H1 (cell line): ENCODE measurements around the gene PELO. TPM values are rescaled to one million over a fixed set of nuclear protein-coding genes. Genes with fewer than 3 reads are reported as not detected.

Source experiments
- CTCF ChIA-PET: fragments of 300-600 bp; sonication (Branson Sonifier 250); formaldehyde crosslinking; loops from one replicate; lab custom pipeline; 2021; ENCODE audit not compliant: partially characterized antibody; lab: Charles Lee
- POLR2A ChIA-PET: fragments of 300-600 bp; sonication (Branson Sonifier 250); formaldehyde crosslinking; loops from one replicate; lab custom pipeline; 2021; ENCODE audit warnings: inconsistent platforms; ENCODE audit not compliant: partially characterized antibody; lab: Charles Lee
- DNase-seq, 2 experiments: peaks; one replicate each; pipeline versions ENCODE4 v3.0.0 to v3.0.0-alpha.2; 2010 to 2022; ENCODE audit warnings: low spot score in 2 of 2, low read depth in 1 of 2, mixed read lengths in 1 of 2
- FAIRE-seq: peaks from 2 replicates; lab custom pipeline; 2011; peaks lifted over from hg19 to GRCh38; lab: Jason Lieb, UNC
- H2AFZ ChIP-seq: 2 replicates; pipeline ENCODE4 v1.8.1; 2012; ENCODE audit warnings: low read length, inconsistent platforms
- H2AK5ac ChIP-seq: 2 replicates; pipeline ENCODE4 v1.6.1; 2013; ENCODE audit warnings: low read depth, low read length
- H2BK120ac ChIP-seq: replicated peaks from 2 replicates; pipeline ENCODE3; 2013; ENCODE audit warnings: low read depth, low read length, inconsistent platforms
- H2BK12ac ChIP-seq: 2 replicates; pipeline ENCODE4 v1.6.1; 2013; ENCODE audit warnings: low read depth, low read length
- H2BK15ac ChIP-seq: 2 replicates; pipeline ENCODE4 v1.6.1; 2013; ENCODE audit warnings: low read length
- H2BK20ac ChIP-seq: 2 replicates; pipeline ENCODE4 v1.6.1; 2013; ENCODE audit warnings: low read length
- H2BK5ac ChIP-seq: 2 replicates; pipeline ENCODE4 v1.6.1; 2013; ENCODE audit warnings: low read depth, low read length
- H3K14ac ChIP-seq: 2 replicates; pipeline ENCODE4 v1.6.1; 2013; ENCODE audit warnings: inconsistent platforms; ENCODE audit not compliant: insufficient read length
- H3K18ac ChIP-seq: 2 replicates; pipeline ENCODE4 v1.6.1; 2013; ENCODE audit warnings: low read length; ENCODE audit errors: extremely low read depth
- H3K23ac ChIP-seq: 2 replicates; pipeline ENCODE4 v1.6.1; 2013; ENCODE audit warnings: inconsistent platforms; ENCODE audit not compliant: insufficient read length
- H3K23me2 ChIP-seq: 2 replicates; pipeline ENCODE4 v1.6.1; 2013; ENCODE audit warnings: low read depth, low read length
- H3K27ac ChIP-seq: 2 replicates; pipeline ENCODE4 v1.6.1; 2011; ENCODE audit warnings: low read depth, low read length, inconsistent platforms
- H3K27me3 ChIP-seq, 4 experiments: replicated peaks in 1 of 4; 1 replicate in 1 of 4; 2 replicates in 3 of 4; pipeline versions ENCODE4 v1.6.1 to v1.8.1; 2011 to 2013; ENCODE audit warnings: low read length in 3 of 4, mild to moderate bottlenecking in 3 of 4, inconsistent platforms in 2 of 4, mixed read lengths in 2 of 4, moderate library complexity in 1 of 4; ENCODE audit not compliant: control insufficient read depth in 3 of 4, insufficient read depth in 3 of 4; ENCODE audit errors: extremely low read depth in 1 of 4
- H3K36me3 ChIP-seq, 4 experiments: 2 replicates each; pipeline versions ENCODE4 v1.6.1 to v1.8.1; 2011 to 2013; ENCODE audit warnings: mild to moderate bottlenecking in 4 of 4, low read length in 3 of 4, moderate library complexity in 2 of 4, control low read depth in 1 of 4, inconsistent platforms in 1 of 4; ENCODE audit not compliant: insufficient read depth in 4 of 4, control insufficient read depth in 2 of 4
- H3K4ac ChIP-seq: replicated peaks from 2 replicates; pipeline ENCODE3; 2013; ENCODE audit warnings: low read length, low read depth, mixed read lengths, inconsistent platforms; ENCODE audit not compliant: insufficient read length
- H3K4me1 ChIP-seq, 4 experiments: replicated peaks in 1 of 4; 1 replicate in 1 of 4; 2 replicates in 3 of 4; pipeline versions ENCODE4 v1.6.1 to v1.8.1; 2011 to 2013; ENCODE audit warnings: low read length in 3 of 4, inconsistent platforms in 2 of 4, mixed read lengths in 1 of 4; ENCODE audit not compliant: insufficient read depth in 4 of 4, control insufficient read depth in 3 of 4
- H3K4me2 ChIP-seq, 2 experiments: 2 replicates each; pipeline versions ENCODE4 v1.6.1 to v1.8.1; 2011 to 2013; ENCODE audit warnings: low read depth in 2 of 2, low read length in 2 of 2, control low read depth in 1 of 2, inconsistent platforms in 1 of 2, mild to moderate bottlenecking in 1 of 2; ENCODE audit not compliant: insufficient read depth in 1 of 2
- H3K4me3 ChIP-seq, 4 experiments: fragments of 200-600, 300-600 bp in 1 of 4; sonication (generic), shearing (Covaris generic), sonication (Bioruptor Twin) in 1 of 4; 2 replicates each; pipeline versions ENCODE4 v1.5.1 to v1.8.1; 2011 to 2016; ENCODE audit warnings: low read length in 4 of 4, low read depth in 3 of 4, control low read depth in 2 of 4, inconsistent platforms in 2 of 4, mild to moderate bottlenecking in 2 of 4, mixed read lengths in 1 of 4, moderate library complexity in 1 of 4; ENCODE audit not compliant: insufficient read depth in 2 of 4; ENCODE audit errors: extremely low read depth in 1 of 4
- H3K56ac ChIP-seq: replicated peaks from 2 replicates; pipeline ENCODE3; 2013; ENCODE audit warnings: low read depth, mild to moderate bottlenecking, mixed read lengths, low read length, inconsistent platforms; ENCODE audit not compliant: insufficient read length
- H3K79me1 ChIP-seq: 2 replicates; pipeline ENCODE4 v1.6.1; 2013; ENCODE audit warnings: low read depth, low read length, control low read depth
- H3K79me2 ChIP-seq, 2 experiments: 2 replicates each; pipeline versions ENCODE4 v1.6.1 to v1.8.1; 2012 to 2013; ENCODE audit warnings: low read length in 2 of 2, mild to moderate bottlenecking in 2 of 2, inconsistent platforms in 1 of 2; ENCODE audit not compliant: insufficient read depth in 2 of 2, control insufficient read depth in 1 of 2
- H3K9ac ChIP-seq, 4 experiments: replicated peaks in 1 of 4; 1 replicate in 1 of 4; 2 replicates in 3 of 4; pipeline versions ENCODE4 v1.6.1 to v1.8.1; 2011 to 2013; ENCODE audit warnings: low read depth in 3 of 4, low read length in 3 of 4, control low read depth in 2 of 4, mild to moderate bottlenecking in 2 of 4, moderate library complexity in 2 of 4, inconsistent platforms in 1 of 4; ENCODE audit errors: extremely low read depth in 1 of 4
- H3K9me3 ChIP-seq, 2 experiments: 2 replicates each; pipeline versions ENCODE4 v1.6.1 to v1.8.1; 2012 to 2013; ENCODE audit warnings: mild to moderate bottlenecking in 2 of 2, moderate library complexity in 2 of 2, control low read depth in 1 of 2, inconsistent platforms in 1 of 2, low read depth in 1 of 2, low read length in 1 of 2, mixed read lengths in 1 of 2; ENCODE audit not compliant: insufficient read depth in 2 of 2
- H4K20me1 ChIP-seq, 2 experiments: replicated peaks in 1 of 2; 2 replicates each; pipeline versions ENCODE3 to v1.8.1; 2011 to 2013; ENCODE audit warnings: inconsistent platforms in 2 of 2, low read length in 2 of 2, mild to moderate bottlenecking in 1 of 2; ENCODE audit not compliant: insufficient read depth in 2 of 2, control insufficient read depth in 1 of 2
- H4K5ac ChIP-seq: 2 replicates; pipeline ENCODE4 v1.6.1; 2013; ENCODE audit warnings: low read length, low read depth, mixed read lengths, inconsistent platforms; ENCODE audit not compliant: insufficient read length
- H4K8ac ChIP-seq: 2 replicates; pipeline ENCODE4 v1.8.0; 2013; ENCODE audit warnings: mild to moderate bottlenecking, moderate library complexity, low read length, inconsistent platforms; ENCODE audit not compliant: insufficient read depth; ENCODE audit errors: extremely low read depth
- H4K91ac ChIP-seq: replicated peaks from 2 replicates; pipeline ENCODE3; 2013; ENCODE audit warnings: low read length, mixed read lengths, inconsistent platforms; ENCODE audit not compliant: insufficient read length
- ASH2L ChIP-seq: fragments of 200-600, 300-600 bp; sonication (generic); IDR thresholded peaks from one replicate; pipeline ENCODE4 v1.7.1; 2017; ENCODE audit warnings: low read length
- BACH1 ChIP-seq: IDR thresholded peaks from 2 replicates; pipeline ENCODE4 v1.6.1; 2012; ENCODE audit warnings: low read length, improper control_type of control experiment
- BRCA1 ChIP-seq: IDR thresholded peaks from 2 replicates; pipeline ENCODE4 v1.6.1; 2012; ENCODE audit warnings: low read depth, low read length, improper control_type of control experiment
- CHD2 ChIP-seq: IDR thresholded peaks from 2 replicates; pipeline ENCODE4 v1.6.1; 2012; ENCODE audit warnings: low read length, improper control_type of control experiment
- CTBP2 ChIP-seq: IDR thresholded peaks from 2 replicates; pipeline ENCODE4 v1.7.0; 2011; ENCODE audit warnings: borderline replicate concordance, mild to moderate bottlenecking, moderate library complexity, mixed read lengths, low read length; ENCODE audit not compliant: insufficient read depth, insufficient read length
- EGR1 ChIP-seq: IDR thresholded peaks from 2 replicates; pipeline ENCODE4 v1.6.1; 2011; ENCODE audit warnings: low read depth, low read length, borderline replicate concordance
- EP300 ChIP-seq, 2 experiments: IDR thresholded peaks; 1 replicate in 1 of 2; 2 replicates in 1 of 2; pipeline ENCODE4 v1.6.1; 2011 to 2012; ENCODE audit warnings: low read depth in 2 of 2, low read length in 2 of 2, mild to moderate bottlenecking in 2 of 2, borderline replicate concordance in 1 of 2, inconsistent platforms in 1 of 2, moderate library complexity in 1 of 2
- HDAC6 ChIP-seq: IDR thresholded peaks from one replicate; pipeline ENCODE4 v1.7.1; 2012; ENCODE audit warnings: low read depth, mild to moderate bottlenecking, inconsistent platforms, low read length, moderate library complexity
- NANOG ChIP-seq: IDR thresholded peaks from 2 replicates; pipeline ENCODE4 v1.6.1; 2011; ENCODE audit warnings: low read length, low read depth, mild to moderate bottlenecking, inconsistent platforms; ENCODE audit not compliant: insufficient read depth, poor library complexity, severe bottlenecking
- PHF8 ChIP-seq: fragments of 200-600 bp; sonication (generic); conservative IDR thresholded peaks from 2 replicates; pipeline ENCODE4 v1.7.1; 2012; ENCODE audit warnings: low read depth, mild to moderate bottlenecking, inconsistent platforms, low read length, moderate library complexity
- POLR2A ChIP-seq, 2 experiments: IDR thresholded peaks; 1 replicate in 1 of 2; 2 replicates in 1 of 2; pipeline ENCODE4 v1.6.1; 2011; ENCODE audit warnings: low read depth in 2 of 2, low read length in 2 of 2, mild to moderate bottlenecking in 2 of 2; ENCODE audit errors: control extremely low read depth in 1 of 2
- RXRA ChIP-seq: IDR thresholded peaks from 2 replicates; pipeline ENCODE4 v1.6.1; 2011; ENCODE audit warnings: low read depth, mild to moderate bottlenecking, low read length, moderate library complexity; ENCODE audit not compliant: insufficient read depth
- SIRT6 ChIP-seq: IDR thresholded peaks from one replicate; pipeline ENCODE4 v1.7.1; 2012; ENCODE audit warnings: low read length, inconsistent platforms
- SP4 ChIP-seq: IDR thresholded peaks from 2 replicates; pipeline ENCODE4 v1.6.1; 2012; ENCODE audit warnings: low read length, inconsistent platforms
- SUZ12 ChIP-seq: fragments of 200-600 bp; sonication (generic); IDR thresholded peaks from 2 replicates; pipeline ENCODE4 v1.6.1; 2012; ENCODE audit warnings: mild to moderate bottlenecking, inconsistent platforms, low read length, moderate library complexity, mixed read lengths
- TEAD4 ChIP-seq: IDR thresholded peaks from 2 replicates; pipeline ENCODE4 v1.6.1; 2012; ENCODE audit warnings: low read depth, low read length, inconsistent platforms, mixed read lengths
- WGBS, 2 experiments: shearing (Covaris generic) in 1 of 2; methylation state at CpG; one replicate each; pipeline versions ENCODE4 v1.1.6 to v1.1.7; 2013 to 2015; ENCODE audit warnings: low lambda C conversion rate in 2 of 2, mixed read lengths in 2 of 2, inconsistent platforms in 1 of 2, low coverage in 1 of 2, missing lambda C conversion rate in 1 of 2; ENCODE audit not compliant: insufficient replicate concordance in 2 of 2, insufficient coverage in 1 of 2, insufficient read length in 1 of 2; ENCODE audit errors: extremely low coverage in 1 of 2, missing lambda C conversion rate in 1 of 2; 5-methylcytosine and 5-hydroxymethylcytosine counted together
- polyA plus RNA-seq, 7 experiments: library from polyadenylated mRNA; depleted of rRNA in 3 of 7; stranded (reverse) in 5 of 7; unstranded in 2 of 7; fragments of >200 nt in 5 of 7; fragments of 200-250 nt in 2 of 7; gene quantifications; 1 replicate in 5 of 7; 2 replicates in 1 of 7; 4 replicates in 1 of 7; pipeline versions ENCODE4 v1.2.1 to v1.2.3, GENCODE V29; 2011 to 2013; ENCODE audit warnings: missing spikeins in 2 of 7, mixed read lengths in 2 of 7
- total RNA-seq: library from RNA; stranded (reverse); fragmentation: NEBNext Ultra II Directional; extraction: Animal tissue kit (Norgen Biotek cat#: 25700); gene quantifications from 2 replicates; pipeline ENCODE4 v1.2.1, GENCODE V29; 2021

PELO gene
- total and polyA plus RNA-seq, 2 of the 8 experiments (the other 6 are each of a cell fraction or from before 2014, with no cell fraction given) = 10.8 to 18.5 TPM

DNA sequence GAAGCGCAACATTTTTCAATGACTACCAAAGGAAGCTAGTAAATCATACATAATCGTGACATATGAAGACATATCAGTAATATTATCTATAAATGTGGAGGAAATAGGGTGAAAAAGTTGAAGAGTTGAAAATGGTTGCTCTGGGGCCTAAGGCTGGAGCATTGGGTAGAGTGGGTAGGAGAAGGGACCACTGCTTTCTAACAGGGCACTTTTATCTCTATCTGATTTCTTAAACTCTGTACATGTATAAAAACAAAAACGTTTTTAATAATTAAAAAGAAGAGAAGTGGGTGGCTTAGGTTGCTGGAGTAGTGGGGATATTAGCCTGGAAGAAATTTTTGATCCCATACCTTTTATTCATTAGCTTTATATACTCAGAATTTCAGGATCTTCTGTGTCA is 44.2 kb upstream of the PELO start:
- H3K4me1 ChIP-seq = no peaks in the 10 kb centered on the region
- H3K4me3 ChIP-seq = no peak overlapping the region
- FAIRE-seq (no peak), DNase-seq (no peak)
- H4K91ac ChIP-seq = no peak overlapping the region
- no peaks in the 10 kb centered on the region for H4K20me1 ChIP-seq
- H3K4ac ChIP-seq = no peak overlapping the region
- no peaks in the 10 kb centered on the region for H3K27me3 ChIP-seq
- H3K23ac ChIP-seq = no peak overlapping the region
- no peak overlapping the region for H3K56ac ChIP-seq
- H4K5ac ChIP-seq = no peak overlapping the region
- no peak overlapping the region for H2BK15ac ChIP-seq
- 78% methylated on average over 3 of the region's 3 CpGs; no CpG with 5 or more reads in 1 of the 2 experiments for WGBS, 2 experiments
- H3K9ac ChIP-seq = no peak overlapping the region
- H3K23me2 ChIP-seq = no peaks in the 10 kb centered on the region
- no peak overlapping the region for H3K27ac ChIP-seq
- H3K4me2 ChIP-seq = no peak overlapping the region
- H2AFZ ChIP-seq = no peak overlapping the region
- H3K79me1 ChIP-seq = no peaks in the 10 kb centered on the region
- H2BK5ac ChIP-seq = no peak overlapping the region
- no peak overlapping the region for H3K14ac ChIP-seq
- H2BK12ac ChIP-seq = no peak overlapping the region
- no peak overlapping the region for H4K8ac ChIP-seq
- no peaks in the 10 kb centered on the region for H3K79me2 ChIP-seq
- POLR2A ChIA-PET = no interaction called here
- CTCF ChIA-PET = no interaction called here
- no peaks in the 10 kb centered on the region for H3K36me3 ChIP-seq
- H2AK5ac ChIP-seq = no peak overlapping the region
- H2BK120ac ChIP-seq = no peak overlapping the region
- no peak overlapping the region for H3K18ac ChIP-seq
- H3K9me3 ChIP-seq = no peaks in the 10 kb centered on the region
- no peak overlapping the region for H2BK20ac ChIP-seq
- TF ChIP-seq SUZ12 (no peak), POLR2A (IDR thresholded peaks at IDR 0.05; ENCODE audit: control extremely low read depth in 1 of 2, low read depth in 2 of 2, low read length in 2 of 2) (no peak), BRCA1 (no peak), CTBP2 (no peak), ASH2L (no peak), EGR1 (no peak), CHD2 (no peak), SIRT6 (no peak), HDAC6 (no peak), RXRA (no peak), NANOG (no peak), EP300 (IDR thresholded peaks at IDR 0.05; ENCODE audit: borderline replicate concordance in 1 of 2, low read depth in 2 of 2, low read length in 2 of 2) (no peak), PHF8 (no peak), BACH1 (no peak), SP4 (no peak), TEAD4 (no peak)
